ENCODE measurements around the gene QRSL1.
"Not testable (repeated sequence)": the region's sequence is repeated elsewhere in the genome, so short reads cannot be mapped to it uniquely, and the experiment has no call there.

The QRSL1 gene

GRCh38 chr6:106623039-106623438, 6.3 kb upstream of the QRSL1 start:
- DNase-seq: no peak

GRCh38 chr6:106626485-106626884, 2.9 kb upstream of the QRSL1 start:
- no peak for DNase-seq

- not testable (repeated sequence) for DNase-seq
These were observed 1.6 kb upstream of the QRSL1 start for GRCh38 chr6:106627760-106628159.

- no peak for DNase-seq
These were observed 698 bp upstream of the QRSL1 start for GRCh38 chr6:106628658-106629102.

- DNase-seq: no peak
These were observed 433 bp downstream of the QRSL1 start for GRCh38 chr6:106629859-106630163.

- no peak for DNase-seq
These were observed 988 bp downstream of the QRSL1 start for GRCh38 chr6:106630366-106630765.

- no peak for DNase-seq
These were observed 2.0 kb downstream of the QRSL1 start for GRCh38 chr6:106631346-106631745.

- no peak for DNase-seq
These were observed 5.2 kb downstream of the QRSL1 start for GRCh38 chr6:106634565-106634964.

- no peak for DNase-seq
These were observed 7.8 kb downstream of the QRSL1 start for GRCh38 chr6:106637051-106637716.

GRCh38 chr6:106637717-106638341, 8.5 kb downstream of the QRSL1 start:
- DNase-seq: no peak

- no peak for DNase-seq
These were observed 10.4 kb downstream of the QRSL1 start for GRCh38 chr6:106639812-106640211.

- DNase-seq: no peak
These were observed 13.1 kb downstream of the QRSL1 start for GRCh38 chr6:106642476-106642875.

GRCh38 chr6:106643061-106643460, 13.7 kb downstream of the QRSL1 start:
- DNase-seq: no peak

GRCh38 chr6:106648651-106649308, 19.4 kb downstream of the QRSL1 start:
- DNase-seq: no peak

GRCh38 chr6:106658469-106658868, 29.1 kb downstream of the QRSL1 start:
- no peak for DNase-seq

GRCh38 chr6:106659859-106660258, 30.5 kb downstream of the QRSL1 start:
- no peak for DNase-seq

GRCh38 chr6:106662458-106662857, 33.1 kb downstream of the QRSL1 start:
- DNase-seq: no peak

- DNase-seq: no peak
These were observed 37.1 kb downstream of the QRSL1 start for GRCh38 chr6:106666282-106667021.

GRCh38 chr6:106667022-106667402, 37.6 kb downstream of the QRSL1 start:
- DNase-seq: no peak

GRCh38 chr6:106670236-106670635, 40.9 kb downstream of the QRSL1 start:
- DNase-seq: no peak

- no peak for DNase-seq
These were observed 42.3 kb downstream of the QRSL1 start for GRCh38 chr6:106671651-106672050.

GRCh38 chr6:106674541-106675229, 45.3 kb downstream of the QRSL1 start:
- DNase-seq: no peak

GRCh38 chr6:106677282-106677681, 47.9 kb downstream of the QRSL1 start:
- no peak for DNase-seq

Data from activated CD4-positive, alpha-beta T cell treated with anti-CD3 and anti-CD28 coated beads for 1 hour (primary cell).